ENCODE measurements around the gene LGR4. TPM values are rescaled to one million over a fixed set of nuclear protein-coding genes. Genes with fewer than 3 reads are reported as not detected.

The LGR4 gene
- total RNA-seq, 1 experiment from 2014 or later: 99.2 TPM

GRCh38 chr11:27464909-27465308 lies 7.7 kb downstream of the LGR4 start:
- H3K23ac ChIP-seq (ENCODE audit: insufficient read length, low read depth, low read length): no peak overlapping the region
- H3K56ac ChIP-seq (ENCODE audit: insufficient read length, low read depth, low read length): no peak overlapping the region
- no peak overlapping the region for H3K18ac ChIP-seq (ENCODE audit: insufficient read length, low read depth, low read length)
- H3K79me1 ChIP-seq (ENCODE audit: insufficient read depth, low read depth, low read length, poor library complexity, severe bottlenecking): peaks cover 9% of the 10 kb centered on the region
- DNase-seq: no peak
- H3K14ac ChIP-seq (ENCODE audit: insufficient read depth, low read length): no peak overlapping the region
- Mint-ChIP-seq H3K4me1 (peaks cover 73 to 83% of the 10 kb centered on the region in 2 experiments), H3K27ac (peak overlapping the region in 1 of 3 experiments; percentile 91; a peak in 2 of 7 replicates), H3K36me3 (ENCODE audit: insufficient read depth in 1 of 3, low read depth in 3 of 3) (peaks cover 10 to 42% (median 38%) of the 10 kb centered on the region in 3 experiments), H3K27me3 (ENCODE audit: low read depth) (no peaks in the 10 kb centered on the region), H3K4me3 (no peak overlapping the region), H3K9me3 (no peaks in the 10 kb centered on the region; a peak in 1 of 5 replicates)
- H2BK5ac ChIP-seq (ENCODE audit: insufficient read length, low read length): no peak overlapping the region
- no peak overlapping the region for H2AK5ac ChIP-seq (ENCODE audit: insufficient read length, low read length)
- WGBS (ENCODE audit: extremely low coverage, insufficient read length, low lambda C conversion rate): no CpG with 5 or more reads among the region's 2 CpGs
- H2BK15ac ChIP-seq (ENCODE audit: low read depth, low read length): no peak overlapping the region
- peaks cover 7% of the 10 kb centered on the region for H3K23me2 ChIP-seq (ENCODE audit: insufficient read length, low read depth, low read length, poor library complexity, severe bottlenecking)
- no peak overlapping the region for H4K91ac ChIP-seq (ENCODE audit: insufficient read length, low read depth, low read length)
- H2AFZ ChIP-seq (ENCODE audit: low read length): no peak overlapping the region
- H3T11ph ChIP-seq (ENCODE audit: low read length): no peak overlapping the region
- H2BK120ac ChIP-seq (ENCODE audit: low read depth, low read length, poor library complexity, severe bottlenecking): no peak overlapping the region
- H3K4me2 ChIP-seq (ENCODE audit: insufficient read depth, insufficient read length, low read length): no peak overlapping the region
- peaks cover 13% of the 10 kb centered on the region for H3K4me1 ChIP-seq (ENCODE audit: insufficient read depth, low read length)
- H3K27me3 ChIP-seq (ENCODE audit: insufficient read depth, low read length): no peaks in the 10 kb centered on the region
- H3K27ac ChIP-seq (ENCODE audit: insufficient read length, low read depth, low read length): no peak overlapping the region
- H3K9ac ChIP-seq (ENCODE audit: extremely low read depth, insufficient read length, low read length): no peak overlapping the region
- H4K8ac ChIP-seq (replicated peaks; ENCODE audit: insufficient read length, low read depth, low read length): no peak overlapping the region
- H2BK20ac ChIP-seq (ENCODE audit: low read depth, low read length, poor library complexity, severe bottlenecking): no peak overlapping the region
- H3K79me2 ChIP-seq (ENCODE audit: insufficient read depth, low read length): peaks cover 54% of the 10 kb centered on the region; the same call in 1 of the 2 replicates
- no peak overlapping the region for H3K4ac ChIP-seq (ENCODE audit: low read depth, low read length)
- H2BK12ac ChIP-seq (ENCODE audit: insufficient read length, low read depth, low read length): no peak overlapping the region
- no peaks in the 10 kb centered on the region for H4K20me1 ChIP-seq (ENCODE audit: control insufficient read depth, insufficient read depth, insufficient read length)
- TF ChIP-seq, protein P1, sequence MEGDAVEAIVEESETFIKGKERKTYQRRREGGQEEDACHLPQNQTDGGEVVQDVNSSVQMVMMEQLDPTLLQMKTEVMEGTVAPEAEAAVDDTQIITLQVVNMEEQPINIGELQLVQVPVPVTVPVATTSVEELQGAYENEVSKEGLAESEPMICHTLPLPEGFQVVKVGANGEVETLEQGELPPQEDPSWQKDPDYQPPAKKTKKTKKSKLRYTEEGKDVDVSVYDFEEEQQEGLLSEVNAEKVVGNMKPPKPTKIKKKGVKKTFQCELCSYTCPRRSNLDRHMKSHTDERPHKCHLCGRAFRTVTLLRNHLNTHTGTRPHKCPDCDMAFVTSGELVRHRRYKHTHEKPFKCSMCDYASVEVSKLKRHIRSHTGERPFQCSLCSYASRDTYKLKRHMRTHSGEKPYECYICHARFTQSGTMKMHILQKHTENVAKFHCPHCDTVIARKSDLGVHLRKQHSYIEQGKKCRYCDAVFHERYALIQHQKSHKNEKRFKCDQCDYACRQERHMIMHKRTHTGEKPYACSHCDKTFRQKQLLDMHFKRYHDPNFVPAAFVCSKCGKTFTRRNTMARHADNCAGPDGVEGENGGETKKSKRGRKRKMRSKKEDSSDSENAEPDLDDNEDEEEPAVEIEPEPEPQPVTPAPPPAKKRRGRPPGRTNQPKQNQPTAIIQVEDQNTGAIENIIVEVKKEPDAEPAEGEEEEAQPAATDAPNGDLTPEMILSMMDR (conservative IDR thresholded peaks at IDR 0.05): no peak
- no peak overlapping the region for H4K5ac ChIP-seq (ENCODE audit: insufficient read length, low read depth, low read length)
- H3K9me3 ChIP-seq (ENCODE audit: control insufficient read depth, low read depth, low read length): no peaks in the 10 kb centered on the region

Measured in H9 (cell line).